ENCODE measurements around the gene SHOX. TPM values are rescaled to one million over a fixed set of nuclear protein-coding genes. Genes with fewer than 3 reads are reported as not detected.

SHOX gene
- total RNA-seq, 1 experiment from 2014 or later = not detected

DNA sequence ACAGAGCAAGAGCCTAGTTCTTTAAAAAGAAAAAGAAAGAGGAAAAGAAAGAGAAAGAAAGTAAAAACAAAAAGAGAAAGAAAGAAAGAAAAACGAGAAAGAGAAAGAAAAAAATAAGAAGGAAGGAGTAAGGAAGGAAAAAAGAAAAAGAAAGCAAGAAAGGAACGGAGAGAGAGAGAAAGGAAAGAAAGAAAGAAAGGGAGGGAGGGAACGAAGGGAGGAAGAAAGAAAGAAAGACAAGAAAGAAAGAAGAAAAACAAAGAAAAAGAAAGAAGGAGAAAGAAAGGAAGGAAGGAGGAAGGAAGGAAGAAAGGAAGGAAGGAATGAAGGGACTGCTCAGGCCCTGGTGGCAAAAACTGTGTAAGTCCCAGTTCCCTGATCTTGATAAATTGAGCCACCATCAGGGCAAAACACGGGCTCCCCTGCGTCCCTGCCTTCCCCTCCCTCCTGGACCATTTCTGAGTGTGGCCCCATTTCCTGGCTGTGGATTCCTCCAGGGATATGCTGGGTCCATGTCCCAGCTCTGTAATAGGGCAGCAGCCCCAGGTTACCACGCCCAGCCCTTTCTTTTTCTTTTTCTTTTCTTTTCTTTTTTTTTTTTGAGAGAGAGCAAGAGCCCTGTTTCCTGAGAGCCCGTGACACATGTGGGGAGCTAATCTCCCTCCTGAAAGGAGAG, 44.8 kb downstream of the SHOX start:
- H3K27ac Mint-ChIP-seq (ENCODE audit: unreplicated experiment) = no peak overlapping the region
- no peaks in the 10 kb centered on the region for H3K27me3 Mint-ChIP-seq (ENCODE audit: unreplicated experiment)

DNA sequence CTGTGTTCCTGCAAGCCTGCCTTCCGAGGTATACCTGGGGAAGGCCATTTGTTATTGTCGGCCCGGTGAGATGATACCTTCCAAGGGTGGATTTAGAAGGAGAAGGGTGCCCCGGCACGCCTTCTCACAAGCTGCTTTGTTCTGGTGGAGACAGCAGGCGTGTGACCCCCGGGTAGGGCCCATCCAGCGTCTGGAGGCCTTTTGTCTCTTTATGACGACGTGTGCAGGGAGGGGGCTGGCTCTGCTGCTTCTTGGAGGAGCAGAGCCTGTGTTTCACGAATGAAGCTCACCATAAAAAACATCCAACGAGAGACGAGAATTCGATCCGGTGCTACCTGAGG, 45.3 kb downstream of the SHOX start:
- TF ChIP-seq, protein P1, sequence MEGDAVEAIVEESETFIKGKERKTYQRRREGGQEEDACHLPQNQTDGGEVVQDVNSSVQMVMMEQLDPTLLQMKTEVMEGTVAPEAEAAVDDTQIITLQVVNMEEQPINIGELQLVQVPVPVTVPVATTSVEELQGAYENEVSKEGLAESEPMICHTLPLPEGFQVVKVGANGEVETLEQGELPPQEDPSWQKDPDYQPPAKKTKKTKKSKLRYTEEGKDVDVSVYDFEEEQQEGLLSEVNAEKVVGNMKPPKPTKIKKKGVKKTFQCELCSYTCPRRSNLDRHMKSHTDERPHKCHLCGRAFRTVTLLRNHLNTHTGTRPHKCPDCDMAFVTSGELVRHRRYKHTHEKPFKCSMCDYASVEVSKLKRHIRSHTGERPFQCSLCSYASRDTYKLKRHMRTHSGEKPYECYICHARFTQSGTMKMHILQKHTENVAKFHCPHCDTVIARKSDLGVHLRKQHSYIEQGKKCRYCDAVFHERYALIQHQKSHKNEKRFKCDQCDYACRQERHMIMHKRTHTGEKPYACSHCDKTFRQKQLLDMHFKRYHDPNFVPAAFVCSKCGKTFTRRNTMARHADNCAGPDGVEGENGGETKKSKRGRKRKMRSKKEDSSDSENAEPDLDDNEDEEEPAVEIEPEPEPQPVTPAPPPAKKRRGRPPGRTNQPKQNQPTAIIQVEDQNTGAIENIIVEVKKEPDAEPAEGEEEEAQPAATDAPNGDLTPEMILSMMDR (IDR thresholded peaks at IDR 0.05; ENCODE audit: unreplicated experiment) = no peak
- H3K27ac Mint-ChIP-seq (ENCODE audit: unreplicated experiment) = no peak overlapping the region
- intact Hi-C loops (cut with micrococcal nuclease; ENCODE audit: unreplicated experiment) = no loop called here
- H3K4me3 Mint-ChIP-seq (ENCODE audit: low read depth, unreplicated experiment) = no peak overlapping the region
- no TSS peak for BruUV-seq (replicated peaks)
- no peaks in the 10 kb centered on the region for H3K27me3 Mint-ChIP-seq (ENCODE audit: unreplicated experiment)
- H3K36me3 Mint-ChIP-seq (ENCODE audit: insufficient read depth, unreplicated experiment) = peaks cover 6% of the 10 kb centered on the region
- no peaks in the 10 kb centered on the region for H3K4me1 Mint-ChIP-seq (ENCODE audit: low read depth, unreplicated experiment)
- CTCF ChIA-PET = no interaction called here
- DNase-seq = no peak
- H3K9me3 Mint-ChIP-seq (ENCODE audit: low read depth, unreplicated experiment) = peaks cover 16% of the 10 kb centered on the region

More for the DNA sequence above, 44.8 kb downstream of the SHOX start:
- intact Hi-C loops (cut with micrococcal nuclease; ENCODE audit: unreplicated experiment) = no loop called here
- H3K36me3 Mint-ChIP-seq (ENCODE audit: insufficient read depth, unreplicated experiment) = peaks cover 6% of the 10 kb centered on the region
- peaks cover 16% of the 10 kb centered on the region for H3K9me3 Mint-ChIP-seq (ENCODE audit: low read depth, unreplicated experiment)
- no peak overlapping the region for H3K4me3 Mint-ChIP-seq (ENCODE audit: low read depth, unreplicated experiment)
- TF ChIP-seq, protein P1 (IDR thresholded peaks at IDR 0.05; ENCODE audit: unreplicated experiment) = no peak
- CTCF ChIA-PET = no interaction called here
- no TSS peak for BruUV-seq (replicated peaks)
- H3K4me1 Mint-ChIP-seq (ENCODE audit: low read depth, unreplicated experiment) = no peaks in the 10 kb centered on the region
- DNase-seq = no peak

DNA sequence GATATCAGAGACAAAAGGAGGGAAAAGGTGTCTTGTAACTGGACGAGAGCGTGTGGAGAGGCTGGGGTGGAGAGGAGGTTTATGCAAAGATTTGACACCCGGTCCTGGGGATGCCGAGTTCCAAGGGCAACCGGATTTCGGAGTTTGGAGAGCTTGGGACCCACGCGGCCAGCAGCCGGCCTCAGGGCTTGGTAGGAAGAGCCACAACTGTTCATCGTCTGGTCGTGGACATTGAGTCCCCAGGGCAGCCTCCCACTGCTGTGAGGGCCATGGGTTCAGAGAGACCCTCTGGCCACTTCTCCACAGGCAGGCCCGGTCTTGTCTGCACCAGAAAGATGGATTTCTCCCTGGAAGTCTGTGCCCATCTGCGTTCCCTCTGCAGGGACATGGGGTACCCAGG, 46.8 kb downstream of the SHOX start:
- Mint-ChIP-seq H3K27ac (ENCODE audit: unreplicated experiment) (no peak overlapping the region), H3K4me1 (ENCODE audit: low read depth, unreplicated experiment) (no peaks in the 10 kb centered on the region), H3K4me3 (ENCODE audit: low read depth, unreplicated experiment) (no peak overlapping the region), H3K27me3 (ENCODE audit: unreplicated experiment) (no peaks in the 10 kb centered on the region), H3K9me3 (ENCODE audit: low read depth, unreplicated experiment) (peaks cover 27% of the 10 kb centered on the region), H3K36me3 (ENCODE audit: insufficient read depth, unreplicated experiment) (peaks cover 6% of the 10 kb centered on the region)
- intact Hi-C loops (cut with micrococcal nuclease; ENCODE audit: unreplicated experiment) = no loop called here
- DNase-seq = no peak
- TF ChIP-seq, protein P1 (IDR thresholded peaks at IDR 0.05; ENCODE audit: unreplicated experiment) = no peak
- BruUV-seq (replicated peaks) = no TSS peak
- CTCF ChIA-PET = no interaction called here

DNA sequence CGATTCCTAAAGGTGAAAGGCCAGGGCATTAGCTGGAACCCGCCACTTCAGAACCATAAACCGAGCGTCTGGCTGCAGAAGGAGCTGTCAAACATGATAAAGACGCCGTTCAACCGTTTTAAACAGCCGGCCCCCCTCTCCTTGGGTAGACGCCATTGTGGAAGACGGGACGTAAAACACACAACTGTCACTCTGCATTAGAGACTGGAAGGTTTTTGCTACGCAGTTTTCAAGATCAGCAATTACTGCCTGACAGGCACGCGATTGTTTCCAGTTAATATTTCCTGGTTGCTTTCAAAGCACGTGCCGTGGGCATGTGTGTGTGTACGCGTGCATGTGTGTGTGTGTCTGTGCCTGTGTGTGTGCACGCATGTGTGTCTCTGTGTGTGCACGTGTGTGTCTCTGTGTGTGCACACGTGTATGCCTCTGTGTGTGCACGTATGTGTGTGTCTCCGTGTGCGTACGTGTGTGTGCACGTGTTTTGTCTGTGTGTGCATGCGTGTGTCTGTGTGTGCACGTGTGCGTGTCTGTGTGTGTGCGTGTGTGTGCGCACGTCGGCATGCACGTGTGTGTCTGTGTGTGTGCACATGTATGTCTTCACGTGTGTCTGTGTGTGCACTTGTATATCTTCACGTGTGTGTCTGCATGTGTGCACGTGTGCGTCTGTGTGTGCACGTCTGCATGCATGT, 48.8 kb downstream of the SHOX start:
- Mint-ChIP-seq H3K9me3 (ENCODE audit: low read depth, unreplicated experiment) (peaks cover 25% of the 10 kb centered on the region), H3K27ac (ENCODE audit: unreplicated experiment) (no peak overlapping the region), H3K4me3 (ENCODE audit: low read depth, unreplicated experiment) (no peak overlapping the region), H3K27me3 (ENCODE audit: unreplicated experiment) (no peaks in the 10 kb centered on the region), H3K36me3 (ENCODE audit: insufficient read depth, unreplicated experiment) (peaks cover 6% of the 10 kb centered on the region), H3K4me1 (ENCODE audit: low read depth, unreplicated experiment) (no peaks in the 10 kb centered on the region)
- DNase-seq = no peak
- CTCF ChIA-PET = no interaction called here
- TF ChIP-seq, protein P1 (IDR thresholded peaks at IDR 0.05; ENCODE audit: unreplicated experiment) = no peak
- BruUV-seq (replicated peaks) = no TSS peak
- intact Hi-C loops (cut with micrococcal nuclease; ENCODE audit: unreplicated experiment) = no loop called here
